GM06990 (cell line): ENCODE data around the gene LBH.
A peak's percentile ranks its signal among the peaks of the same experiment; 100 is the strongest.

Source experiments
- DNase-seq: peaks from one replicate; pipeline ENCODE4 v3.0.0-alpha.2; 2011; ENCODE audit not compliant: insufficient read length; ENCODE audit errors: extremely low read depth
- H3K27me3 ChIP-seq: replicated peaks from 2 replicates; pipeline ENCODE4 v1.6.0; 2011; ENCODE audit warnings: low read length; ENCODE audit not compliant: control insufficient read depth, insufficient read depth
- H3K36me3 ChIP-seq: 2 replicates; pipeline ENCODE4 v1.5.1; 2011; ENCODE audit warnings: low read length; ENCODE audit not compliant: control insufficient read depth, insufficient read depth
- H3K4me3 ChIP-seq: replicated peaks from 2 replicates; pipeline ENCODE4 v1.5.1; 2011; ENCODE audit warnings: low read depth, mild to moderate bottlenecking, control low read depth, low read length
- TF ChIP-seq, protein P1 (sequence below): IDR thresholded peaks from 2 replicates; pipeline ENCODE4 v1.5.1; 2011; ENCODE audit warnings: low read length, control low read depth, mild to moderate bottlenecking, inconsistent platforms; ENCODE audit not compliant: insufficient read depth, poor library complexity, severe bottlenecking

LBH gene

DNA sequence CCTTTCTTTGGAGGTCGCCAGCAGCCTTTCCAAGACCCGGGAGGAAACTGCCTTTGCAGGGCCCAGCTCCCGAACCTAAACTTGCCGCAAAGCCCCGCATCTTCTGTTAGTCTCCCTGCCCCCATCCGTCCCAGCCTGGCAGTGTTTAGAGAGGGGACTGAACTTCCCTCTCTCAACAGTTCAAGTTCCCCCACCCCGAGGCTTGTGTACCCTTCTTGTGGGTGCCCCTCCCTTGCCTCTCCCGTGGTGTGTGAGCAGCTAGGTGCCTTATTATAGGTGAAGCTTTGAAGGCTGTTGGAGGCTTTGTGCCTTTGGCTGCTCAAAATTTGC is 1.4 kb downstream of the LBH start:
- peaks cover 6% of the 10 kb centered on the region for H3K36me3 ChIP-seq
- no peak for DNase-seq
- TF ChIP-seq, protein P1, sequence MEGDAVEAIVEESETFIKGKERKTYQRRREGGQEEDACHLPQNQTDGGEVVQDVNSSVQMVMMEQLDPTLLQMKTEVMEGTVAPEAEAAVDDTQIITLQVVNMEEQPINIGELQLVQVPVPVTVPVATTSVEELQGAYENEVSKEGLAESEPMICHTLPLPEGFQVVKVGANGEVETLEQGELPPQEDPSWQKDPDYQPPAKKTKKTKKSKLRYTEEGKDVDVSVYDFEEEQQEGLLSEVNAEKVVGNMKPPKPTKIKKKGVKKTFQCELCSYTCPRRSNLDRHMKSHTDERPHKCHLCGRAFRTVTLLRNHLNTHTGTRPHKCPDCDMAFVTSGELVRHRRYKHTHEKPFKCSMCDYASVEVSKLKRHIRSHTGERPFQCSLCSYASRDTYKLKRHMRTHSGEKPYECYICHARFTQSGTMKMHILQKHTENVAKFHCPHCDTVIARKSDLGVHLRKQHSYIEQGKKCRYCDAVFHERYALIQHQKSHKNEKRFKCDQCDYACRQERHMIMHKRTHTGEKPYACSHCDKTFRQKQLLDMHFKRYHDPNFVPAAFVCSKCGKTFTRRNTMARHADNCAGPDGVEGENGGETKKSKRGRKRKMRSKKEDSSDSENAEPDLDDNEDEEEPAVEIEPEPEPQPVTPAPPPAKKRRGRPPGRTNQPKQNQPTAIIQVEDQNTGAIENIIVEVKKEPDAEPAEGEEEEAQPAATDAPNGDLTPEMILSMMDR, result no peak
- peak overlapping the region; percentile 74 for H3K4me3 ChIP-seq
- H3K27me3 ChIP-seq, result no peaks in the 10 kb centered on the region; the same call in 1 of the 2 replicates

DNA sequence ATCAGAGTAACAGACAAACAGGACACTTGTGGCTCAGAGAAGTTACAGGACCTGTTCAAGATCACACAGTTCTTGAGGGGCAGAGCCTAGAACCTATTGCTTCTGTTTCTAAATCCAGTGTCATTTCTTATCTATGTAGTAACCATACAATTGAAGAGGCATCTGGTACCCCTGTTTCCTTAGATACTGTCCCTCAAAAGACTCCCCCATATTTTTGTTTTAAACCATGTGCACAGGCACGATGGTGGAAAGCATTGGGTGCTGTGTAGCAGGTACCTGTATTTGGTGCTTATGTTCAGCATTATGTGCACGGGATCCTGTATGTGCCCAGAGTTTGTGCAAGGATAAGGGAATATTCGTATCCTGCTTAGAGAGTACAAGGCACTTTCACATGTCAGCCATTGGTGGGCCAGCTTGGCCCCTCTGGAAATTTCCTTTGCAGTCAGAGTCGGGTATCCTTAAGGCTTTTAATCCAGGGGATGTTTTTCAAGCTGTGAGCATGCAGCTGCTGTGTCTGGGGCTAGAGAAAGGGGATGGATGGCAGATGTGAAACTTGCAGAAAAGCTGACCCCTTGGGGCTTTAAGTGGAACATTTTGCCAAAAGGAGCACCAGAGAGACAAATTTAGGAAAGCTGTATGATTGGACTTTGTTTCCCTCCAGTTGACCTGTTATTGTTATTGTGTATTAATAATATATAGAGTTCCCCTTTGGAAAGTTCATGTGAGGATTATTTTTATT is 2.1 kb downstream of the LBH start:
- no peak for DNase-seq
- peak overlapping the region; percentile 74 for H3K4me3 ChIP-seq
- H3K36me3 ChIP-seq, result peaks cover 8% of the 10 kb centered on the region
- TF ChIP-seq, protein P1, result no peak
- no peaks in the 10 kb centered on the region; the same call in 1 of the 2 replicates for H3K27me3 ChIP-seq

DNA sequence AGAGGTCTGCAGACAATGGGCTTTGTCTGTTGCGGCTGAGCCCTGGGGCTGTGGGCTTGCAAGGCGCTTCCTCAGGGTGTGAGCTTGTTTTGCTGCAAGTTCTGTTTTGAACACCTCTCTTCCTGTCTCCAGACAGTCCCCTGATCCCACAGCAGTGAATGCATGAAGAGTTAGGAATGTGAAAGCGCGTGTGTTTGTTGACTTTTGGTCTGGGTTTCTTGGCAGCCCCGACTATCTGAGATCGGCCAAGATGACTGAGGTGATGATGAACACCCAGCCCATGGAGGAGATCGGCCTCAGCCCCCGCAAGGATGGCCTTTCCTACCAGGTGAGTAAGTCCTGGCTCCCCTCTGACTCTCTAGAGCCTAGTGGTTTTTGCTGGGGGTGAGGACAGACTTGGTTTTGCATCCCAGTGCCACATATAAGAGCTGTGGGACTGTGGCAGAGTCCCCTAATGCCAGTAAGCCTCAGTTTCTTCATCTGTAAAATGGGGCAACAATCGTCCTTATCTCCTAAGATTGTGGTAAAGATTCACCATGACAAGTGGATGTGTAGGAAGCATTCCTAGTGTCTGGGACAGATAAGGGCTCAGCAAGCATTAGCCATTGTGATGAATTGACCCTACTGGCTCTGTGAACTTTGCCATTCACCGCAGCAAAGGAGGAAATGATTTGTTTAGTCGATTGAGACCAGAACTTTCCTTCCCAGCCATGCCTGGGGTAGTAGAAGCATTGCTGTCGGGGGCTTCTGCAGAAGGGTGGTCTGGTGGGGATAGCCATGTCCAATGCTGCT is 3.0 kb downstream of the LBH start:
- Histone ChIP-seq H3K27me3 (no peaks in the 10 kb centered on the region; the same call in 1 of the 2 replicates), H3K36me3 (peaks cover 11% of the 10 kb centered on the region), H3K4me3 (no peak overlapping the region)
- DNase-seq, result no peak
- TF ChIP-seq, protein P1, result no peak

DNA sequence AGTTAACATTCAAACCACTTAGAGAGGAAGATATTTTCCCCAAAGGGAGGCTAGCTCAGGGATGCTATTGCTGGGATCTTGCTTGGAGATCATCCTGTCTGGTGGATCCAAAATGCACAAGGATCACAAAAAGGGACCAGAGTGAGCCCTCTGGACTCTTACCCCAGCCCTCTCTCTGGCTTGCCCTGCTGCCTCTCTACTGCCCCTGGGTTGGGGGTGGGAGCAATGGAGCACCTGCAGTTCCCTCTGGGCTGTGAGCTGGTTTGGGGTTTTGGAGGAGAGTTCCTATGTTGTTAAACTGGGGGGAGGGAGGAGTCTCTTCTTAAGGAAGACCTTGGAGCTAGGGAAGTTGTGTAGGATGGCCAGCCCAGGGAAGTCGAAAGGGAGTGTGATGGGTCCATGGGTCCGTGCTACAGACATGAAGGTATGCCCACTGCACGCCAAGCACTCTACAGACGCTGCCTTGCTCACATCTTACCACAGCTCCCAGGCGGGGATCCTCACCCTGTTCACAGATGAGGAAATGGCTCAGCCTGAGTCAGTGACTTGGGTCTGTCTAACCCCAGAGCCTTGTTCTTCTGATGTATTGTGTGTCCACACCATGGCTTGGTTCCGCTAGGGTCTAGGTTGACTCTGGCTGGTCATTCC is 3.8 kb downstream of the LBH start:
- Histone ChIP-seq H3K4me3 (no peak overlapping the region), H3K36me3 (peaks cover 16% of the 10 kb centered on the region), H3K27me3 (no peaks in the 10 kb centered on the region; the same call in 1 of the 2 replicates)
- TF ChIP-seq, protein P1, result no peak
- DNase-seq, result no peak

DNA sequence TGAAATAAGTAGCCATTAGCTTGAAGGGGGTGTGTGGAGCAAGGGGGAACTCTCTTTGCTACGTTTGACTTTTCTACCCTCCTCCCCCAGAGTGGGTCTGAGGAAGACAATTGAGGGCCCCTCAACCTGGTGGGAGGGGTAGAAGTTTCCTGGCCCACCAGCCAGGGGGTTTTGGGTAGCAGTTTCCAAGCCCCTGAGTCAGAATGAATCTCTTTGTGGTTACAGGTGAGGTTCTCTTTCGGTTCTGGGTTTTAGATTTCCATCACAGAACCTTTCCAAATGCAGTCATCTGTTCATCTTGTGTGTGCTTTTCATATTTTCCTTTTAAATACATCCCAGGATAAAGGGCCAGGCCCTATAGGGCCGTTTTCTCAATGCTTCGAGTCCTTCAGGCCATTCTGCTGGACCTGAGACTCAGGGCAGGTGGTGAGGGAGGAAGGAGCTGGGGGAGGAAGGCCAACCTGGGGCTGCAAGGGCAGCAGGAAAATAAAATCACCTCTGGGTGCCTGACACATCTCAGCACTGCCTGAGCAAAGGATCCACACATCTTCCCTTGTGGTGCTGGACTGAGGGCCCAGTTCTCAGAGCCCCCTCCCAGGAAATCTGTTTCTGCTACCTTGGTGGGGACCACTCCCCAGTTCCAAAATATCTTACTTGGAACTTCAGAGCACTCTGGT is 4.7 kb downstream of the LBH start:
- no peaks in the 10 kb centered on the region for H3K27me3 ChIP-seq
- DNase-seq, result peak; percentile 67
- peaks cover 16% of the 10 kb centered on the region for H3K36me3 ChIP-seq
- no peak overlapping the region for H3K4me3 ChIP-seq
- TF ChIP-seq, protein P1, result no peak
